Left colon (tissue), 2 donors: Measurements from ENCODE around the gene KDM4B. TPM values are rescaled to one million over a fixed set of nuclear protein-coding genes. Genes with fewer than 3 reads are reported as not detected.
A peak's percentile ranks its signal among the peaks of the same experiment; 100 is the strongest.
"Not testable (repeated sequence)": the region's sequence is repeated elsewhere in the genome, so short reads cannot be mapped to it uniquely, and the experiment has no call there.

Experiments used
- ATAC-seq: fragments of 200-7000 bp; cut with Tn5 transposase; one replicate; pipeline ENCODE4 v1.9.1; 2020; ENCODE audit warnings: mild to moderate bottlenecking, moderate library complexity
- DNase-seq, 2 donors: peaks; one replicate each; pipeline ENCODE4 v3.0.0-alpha.2; 2020
- intact Hi-C, 2 donors: fragments of 100-400 bp; cut with DNase I in 1 of 2; cut with micrococcal nuclease in 1 of 2; formaldehyde crosslinking; loops; one replicate each; pipeline versions ENCODE4 v1.11.2 to v1.14.0; 2022; cut with DNase I, micrococcal nuclease
- total RNA-seq, 2 donors: library from RNA; stranded (reverse); fragmentation: NEBNext Ultra II Directional; extraction: Animal tissue kit (Norgen Biotek cat#: 25700); gene quantifications; one replicate each; pipeline ENCODE4 v1.2.1, GENCODE V29; 2021
- donor health status: DM: no; HTN: no; CAD: no.
- donor health status: DM: yes; HTN: yes; CAD: no.

KDM4B gene
- total RNA-seq, 2 donors from 2014 or later: 43.9 to 46.2 TPM

DNA sequence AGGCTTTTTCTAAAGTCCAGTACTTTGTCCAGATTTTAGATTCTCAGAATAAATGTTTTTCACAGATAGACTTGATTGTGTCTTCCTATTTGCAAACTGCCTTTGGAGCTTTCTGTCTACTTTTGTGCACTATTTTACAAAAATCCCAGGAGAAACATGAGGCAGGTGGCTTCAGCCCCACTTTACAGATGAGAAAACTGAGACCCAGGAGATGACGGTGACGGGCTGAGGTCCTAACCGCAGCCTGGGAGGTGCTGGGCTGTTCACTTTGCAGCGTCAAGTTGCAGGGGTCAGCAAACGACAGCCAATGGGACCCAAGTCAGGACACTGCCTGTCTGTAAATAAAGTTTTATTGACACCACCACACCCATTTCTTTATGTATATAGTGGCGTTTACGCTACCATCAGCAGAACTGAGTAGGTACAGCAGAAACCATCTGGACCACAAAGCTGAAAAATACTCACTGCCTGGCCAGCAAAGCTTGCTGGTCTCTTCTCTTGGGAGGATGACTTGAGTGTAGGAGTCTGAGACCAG, 6.8 kb upstream of the KDM4B start:
- intact Hi-C loops: no loop called here
- peak; percentile 53 for ATAC-seq
- DNase-seq: no peak

DNA sequence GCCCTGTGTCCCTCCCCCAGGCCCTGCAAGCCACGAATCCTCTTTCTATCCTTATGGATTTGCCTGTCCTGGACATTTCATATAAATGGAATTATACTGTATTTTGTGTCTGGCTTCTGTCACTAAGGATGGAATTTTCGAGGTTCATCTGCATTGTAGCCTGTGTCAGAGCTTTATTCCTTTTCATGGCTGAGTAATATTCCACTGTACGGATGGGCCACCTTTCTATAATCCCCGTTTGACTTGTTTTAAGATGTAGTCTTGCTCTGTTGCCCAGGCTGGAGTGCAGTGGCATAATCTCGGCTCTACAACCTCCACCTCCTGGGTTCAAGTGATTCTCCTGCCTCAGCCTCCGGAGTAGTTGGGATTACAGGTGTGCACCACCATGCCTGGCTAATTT, 3.9 kb upstream of the KDM4B start:
- DNase-seq: no peak
- ATAC-seq: no peak
- intact Hi-C loops: no loop called here

DNA sequence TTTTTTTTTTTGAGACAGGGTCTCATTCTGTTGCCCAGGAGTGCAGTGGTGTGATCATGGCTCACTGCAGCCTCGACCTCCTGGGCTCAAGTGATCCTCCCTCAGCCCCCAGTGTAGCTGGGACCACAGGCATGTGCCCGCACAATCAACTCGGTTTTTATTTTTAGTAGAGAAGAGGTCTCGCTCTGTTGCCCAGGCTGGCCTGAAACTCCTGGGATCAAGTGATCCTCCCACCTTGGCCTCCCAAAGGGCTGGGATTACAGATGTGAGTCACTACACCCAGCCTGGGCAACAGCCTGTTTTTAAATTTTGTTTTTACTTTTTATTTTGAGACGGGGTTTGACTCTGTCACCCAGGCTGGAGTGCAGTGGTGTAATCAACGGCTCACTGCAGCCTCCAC, 2.3 kb upstream of the KDM4B start:
- intact Hi-C loops: no loop called here
- DNase-seq: no peak
- no peak for ATAC-seq

DNA sequence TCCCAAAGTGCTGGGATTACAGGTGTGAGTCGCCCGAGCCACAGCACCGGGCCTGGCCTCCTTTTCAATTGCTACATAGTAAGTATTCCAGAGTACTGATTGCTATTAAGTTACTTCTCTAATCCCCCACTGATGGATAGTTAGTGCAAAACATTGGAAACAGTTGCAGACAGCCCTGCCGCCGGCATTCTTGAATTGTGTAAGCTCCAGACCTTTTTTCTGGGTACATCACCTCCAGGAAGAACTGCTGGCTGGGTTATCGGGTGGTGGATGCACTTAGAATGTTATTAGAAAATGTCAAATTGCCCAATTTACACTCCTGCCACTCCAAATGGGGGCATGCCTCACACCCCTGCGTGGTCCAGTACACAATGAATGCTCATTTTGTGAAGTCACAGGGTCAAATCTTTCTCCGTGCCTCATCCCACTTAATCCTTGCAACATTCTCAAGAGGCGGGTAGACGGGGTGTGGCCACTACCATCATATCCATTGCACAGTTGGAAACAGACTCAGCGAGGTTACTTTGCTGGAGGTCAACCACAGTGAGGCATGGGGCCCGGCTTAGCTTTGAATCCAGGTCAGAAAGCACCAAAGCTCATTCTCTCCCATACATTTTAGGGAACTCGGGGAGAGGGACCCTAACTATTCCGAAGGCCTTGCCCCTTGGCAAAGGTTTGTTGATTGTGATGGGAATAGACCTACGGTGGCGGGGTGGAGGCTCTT, 1.0 kb upstream of the KDM4B start:
- no peak for DNase-seq
- intact Hi-C loops: no loop called here

GRCh38 chr19:4969292-4969771, 419 bp downstream of the KDM4B start:
- intact Hi-C loops: no loop called here
- ATAC-seq (no peak), DNase-seq (no peak)

More for the DNA sequence above, 1.0 kb upstream of the KDM4B start:
- no peak for ATAC-seq

GRCh38 chr19:4969772-4970531, 1.0 kb downstream of the KDM4B start:
- intact Hi-C loops: no loop called here
- ATAC-seq: no peak

DNA sequence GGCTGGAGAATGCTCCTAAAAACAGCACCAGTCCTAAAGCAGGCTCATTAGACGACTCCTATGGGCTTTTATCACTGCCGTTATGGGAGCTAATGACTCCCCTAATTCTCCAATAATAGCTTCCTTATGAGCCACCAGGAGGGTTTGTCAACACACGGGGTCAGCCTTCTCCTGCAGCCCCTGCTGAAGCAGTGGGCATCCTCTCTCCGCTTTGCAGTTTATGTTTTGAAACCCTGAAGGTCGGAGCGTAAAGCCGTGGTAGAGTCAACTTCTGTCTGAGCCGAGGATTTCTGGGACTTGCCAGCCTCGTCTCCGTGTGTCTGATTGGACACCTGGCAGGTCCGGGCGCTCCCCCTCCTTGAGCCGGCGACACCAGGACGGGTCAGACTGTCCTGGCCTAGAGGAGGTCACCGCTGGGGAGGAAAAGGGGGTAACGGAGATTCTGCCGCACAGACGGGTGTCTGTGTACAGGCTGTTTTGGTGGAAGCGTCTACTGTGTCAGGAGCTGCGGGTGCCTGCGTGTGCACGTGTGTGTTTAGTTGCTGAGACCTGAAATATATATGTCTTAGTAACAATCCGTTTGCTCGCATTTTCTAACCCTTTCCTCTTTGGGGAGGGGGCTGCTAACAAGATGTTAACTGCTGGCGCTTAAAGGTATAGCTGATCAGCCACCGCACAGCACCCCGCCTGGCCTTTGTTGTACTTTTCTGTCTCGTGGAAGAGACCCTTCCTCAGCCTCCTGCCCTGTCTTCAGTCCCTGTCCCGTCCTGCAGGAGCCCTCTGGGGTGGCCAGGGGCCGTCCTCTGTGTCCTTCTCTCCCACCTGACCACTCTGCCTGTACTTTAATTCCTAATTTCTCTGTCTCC, 1.9 kb downstream of the KDM4B start:
- ATAC-seq (peak; percentile 9), DNase-seq (peak; percentile 44 to 49)
- intact Hi-C loops: no loop called here

More at GRCh38 chr19:4969772-4970531, 1.0 kb downstream of the KDM4B start:
- DNase-seq: peak; percentile 28 to 42

DNA sequence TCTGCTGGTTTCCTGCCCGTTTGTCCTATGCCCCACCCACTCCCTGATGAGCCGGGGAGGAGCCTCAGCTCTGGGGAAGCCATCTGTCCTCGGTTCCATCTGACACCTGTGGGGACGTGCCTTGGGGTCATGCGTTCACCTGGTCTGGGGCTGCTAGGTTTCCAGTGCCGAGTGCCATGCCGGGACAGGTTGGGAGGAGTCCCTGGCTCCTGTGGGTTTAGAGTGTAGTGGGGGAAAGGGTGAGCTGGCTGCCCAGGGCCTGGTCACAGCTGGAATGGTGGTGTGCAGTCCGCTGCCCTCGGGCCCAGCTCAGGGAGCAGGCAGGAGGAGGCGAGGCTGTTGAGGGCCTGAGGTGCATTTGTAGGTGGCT, 2.5 kb downstream of the KDM4B start:
- ATAC-seq (peak; percentile 35), DNase-seq (peak; percentile 64 to 70)
- intact Hi-C loops: no loop called here

DNA sequence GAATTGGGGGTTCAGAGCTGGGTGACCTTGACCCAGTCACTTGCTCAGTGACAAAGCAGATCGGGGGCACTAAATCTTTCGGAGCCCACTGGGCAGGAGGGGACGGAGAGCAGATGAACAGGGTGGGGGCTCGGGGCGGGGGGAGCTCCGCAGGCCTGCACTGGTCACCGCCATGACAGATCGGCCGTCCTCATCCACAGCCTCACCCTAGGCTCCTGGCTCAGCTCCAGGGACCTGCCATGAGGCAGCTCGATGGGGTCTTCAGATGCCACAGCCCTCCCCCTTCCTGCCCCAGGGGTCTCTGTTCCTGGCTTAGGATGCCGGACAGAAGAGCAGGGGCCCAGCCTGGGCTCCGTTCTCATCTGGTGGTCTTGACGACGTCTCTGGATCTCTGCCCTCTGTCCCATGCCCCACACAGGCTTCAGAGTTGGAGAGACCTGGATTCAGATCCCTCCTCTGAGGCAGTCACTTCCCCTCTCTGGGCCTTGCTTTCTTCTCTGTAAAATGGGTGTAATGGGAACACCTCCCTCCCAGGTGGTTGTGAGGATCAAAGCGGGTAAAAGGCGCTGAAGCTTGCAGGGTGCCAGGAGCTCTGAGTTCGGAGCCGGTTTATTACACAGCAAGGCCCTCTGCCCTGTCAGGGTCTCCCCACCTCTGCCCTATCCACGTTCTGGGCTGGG, 3.0 kb downstream of the KDM4B start:
- ATAC-seq: no peak
- intact Hi-C loops: no loop called here
- no peak for DNase-seq

DNA sequence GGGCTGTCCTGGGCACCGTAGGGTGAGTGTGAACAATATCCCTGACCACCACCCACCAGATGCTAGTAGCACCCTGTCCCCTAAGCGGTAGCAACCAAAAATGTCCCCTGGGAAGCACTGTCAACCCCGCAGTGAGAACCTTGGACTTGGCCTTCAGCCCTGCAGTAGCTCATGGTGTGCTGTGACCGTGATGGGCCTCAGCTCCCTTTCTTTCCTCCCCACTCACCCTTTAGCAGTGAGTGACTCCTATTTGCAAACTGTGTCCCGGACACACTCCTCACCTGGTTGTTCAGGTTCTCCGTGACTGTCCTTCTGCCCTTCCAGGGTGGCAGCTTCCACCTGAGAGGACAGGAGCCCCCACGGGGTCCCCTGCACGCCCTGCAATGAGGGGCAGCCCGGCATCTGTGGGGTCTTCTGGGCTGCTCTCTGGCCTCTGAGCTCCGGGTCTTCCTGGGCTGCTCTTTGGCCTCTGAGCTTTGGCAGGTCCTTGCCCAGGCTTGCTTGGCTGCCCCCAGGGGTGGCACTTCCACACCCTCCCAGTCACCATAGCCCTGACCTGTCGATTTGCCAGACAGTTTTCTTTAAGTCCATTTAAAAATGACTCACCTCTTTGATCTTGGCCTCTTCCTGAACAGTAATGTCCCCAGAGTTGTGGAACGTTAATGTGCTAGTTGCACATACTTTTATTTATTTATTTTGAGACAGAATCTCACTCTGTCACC, 3.8 kb downstream of the KDM4B start:
- ATAC-seq (no peak), DNase-seq (no peak)
- intact Hi-C loops: no loop called here

DNA sequence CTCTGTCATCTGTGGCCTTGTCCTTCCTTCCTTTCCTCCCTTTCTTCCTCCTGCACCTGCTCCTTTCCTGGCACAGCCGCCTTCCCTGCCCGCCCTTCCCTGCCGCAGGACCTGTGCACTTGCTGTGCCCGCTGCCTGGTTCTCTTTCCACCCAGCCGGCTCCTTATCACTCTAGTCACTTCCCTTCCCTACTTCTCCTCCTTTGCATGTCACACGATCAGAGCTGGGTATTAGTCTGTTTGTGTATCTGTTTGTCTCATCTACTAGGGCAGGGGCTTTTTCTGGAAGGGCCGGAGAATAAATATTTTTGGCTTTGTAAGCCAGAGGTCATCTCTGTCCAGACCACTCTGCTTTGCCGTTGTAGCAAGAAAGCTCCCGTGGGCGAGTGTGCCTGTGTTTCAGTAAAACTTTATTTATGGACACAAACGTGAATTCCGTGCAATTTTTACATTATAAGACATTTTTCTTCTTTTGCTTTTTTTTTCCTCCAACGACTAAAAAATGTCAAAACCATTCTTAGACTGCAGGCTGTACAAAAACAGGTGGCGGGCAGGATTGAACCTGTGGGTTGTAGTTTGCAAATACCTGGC, 6.1 kb downstream of the KDM4B start:
- ATAC-seq: no peak
- intact Hi-C loops: no loop called here

GRCh38 chr19:4975601-4976000, 6.7 kb downstream of the KDM4B start:
- DNase-seq, intact Hi-C loops, ATAC-seq: not testable (repeated sequence)

More for the DNA sequence above, 6.1 kb downstream of the KDM4B start:
- DNase-seq: no peak

GRCh38 chr19:4976401-4977298, 7.7 kb downstream of the KDM4B start:
- intact Hi-C loops: no loop called here
- ATAC-seq: peak; percentile 20
- peak; percentile 46 to 80 for DNase-seq

GRCh38 chr19:4977299-4978174, 8.6 kb downstream of the KDM4B start:
- intact Hi-C loops: no loop called here
- ATAC-seq: peak; percentile 14
- DNase-seq: peak in 1 of 2 donors; percentile 55

- intact Hi-C loops: no loop called here
- ATAC-seq (no peak), DNase-seq (no peak)
Measured at GRCh38 chr19:4979211-4979807, 10.4 kb downstream of the KDM4B start.
